Measurements from ENCODE around the gene PPP2R3C.
A peak's percentile ranks its signal among the peaks of the same experiment; 100 is the strongest.
"Not testable (repeated sequence)": the region's sequence is repeated elsewhere in the genome, so short reads cannot be mapped to it uniquely, and the experiment has no call there.

Gene PPP2R3C

GRCh38 chr14:35051796-35052195 lies 70.0 kb downstream of the PPP2R3C start:
- no peak for DNase-seq (ENCODE audit: low read depth)

DNA sequence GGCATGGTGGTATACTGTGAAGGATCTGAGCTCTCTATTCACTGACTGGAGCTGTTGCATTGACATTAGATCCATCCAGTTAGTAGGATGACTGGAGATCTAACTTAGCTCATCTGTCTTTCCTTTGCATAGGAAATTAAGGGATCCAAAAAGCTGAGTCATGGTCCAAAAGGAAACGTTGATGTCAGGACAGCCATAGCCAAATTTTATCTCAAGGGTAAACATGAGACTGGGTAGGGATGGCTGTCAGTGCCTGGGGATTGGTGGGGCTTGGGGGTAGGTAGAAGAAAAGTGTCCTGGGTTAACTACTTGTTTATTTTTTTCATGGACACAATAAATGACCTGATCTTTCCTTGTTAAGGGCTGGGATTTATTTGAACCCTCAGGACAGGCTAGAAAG lies 71.1 kb downstream of the PPP2R3C start:
- DNase-seq (ENCODE audit: low read depth) = peak; percentile 50

GRCh38 chr14:35047976-35048513 lies 73.7 kb downstream of the PPP2R3C start:
- no peak for DNase-seq (ENCODE audit: low read depth)

GRCh38 chr14:35046751-35047536 lies 74.8 kb downstream of the PPP2R3C start:
- no peak for DNase-seq (ENCODE audit: low read depth)

DNA sequence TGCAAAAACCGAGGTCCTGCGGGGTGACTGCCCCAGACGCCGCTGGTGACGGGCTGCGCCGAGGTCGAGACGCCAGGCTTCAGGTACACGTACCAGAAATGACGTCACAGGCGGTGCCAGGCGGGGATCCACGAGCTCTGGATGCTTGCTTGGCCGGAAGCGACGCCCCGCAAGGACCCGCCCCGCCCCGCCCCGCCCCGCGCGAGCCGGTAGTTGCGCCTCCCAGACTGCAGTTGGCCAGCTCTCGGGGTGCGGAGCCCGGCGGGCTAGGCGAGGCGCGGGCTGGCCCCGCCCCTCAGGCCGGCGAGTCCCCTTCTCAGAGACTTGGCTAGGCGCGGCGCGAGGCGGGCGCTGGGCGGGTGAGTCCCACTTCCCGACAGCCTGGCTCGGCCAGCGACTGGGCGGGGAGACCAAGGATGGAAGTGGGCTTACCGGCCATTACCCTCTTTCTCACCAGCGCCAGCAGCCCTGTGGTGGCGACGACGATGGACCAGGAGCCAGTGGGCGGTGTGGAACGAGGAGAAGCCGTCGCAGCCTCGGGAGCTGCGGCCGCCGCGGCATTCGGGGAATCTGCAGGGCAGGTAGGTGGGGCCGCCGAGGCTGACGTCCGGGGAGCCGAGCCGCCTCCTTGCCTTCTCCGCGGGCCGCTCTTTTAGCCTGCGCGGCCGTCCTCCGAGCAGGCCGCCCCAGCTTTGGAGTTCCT lies 75.6 kb downstream of the PPP2R3C start, which contains the start of gene FAM177A1:
Gene FAM177A1, plus strand, starts transcription at position 225 of the 703 bp plus-strand sequence. Its CDS starts 192 bp downstream, at position 417.
- peak; percentile 73 for DNase-seq (ENCODE audit: low read depth)

GRCh38 chr14:35045798-35046047 lies 76.1 kb downstream of the PPP2R3C start:
- no peak for DNase-seq (ENCODE audit: low read depth)

DNA sequence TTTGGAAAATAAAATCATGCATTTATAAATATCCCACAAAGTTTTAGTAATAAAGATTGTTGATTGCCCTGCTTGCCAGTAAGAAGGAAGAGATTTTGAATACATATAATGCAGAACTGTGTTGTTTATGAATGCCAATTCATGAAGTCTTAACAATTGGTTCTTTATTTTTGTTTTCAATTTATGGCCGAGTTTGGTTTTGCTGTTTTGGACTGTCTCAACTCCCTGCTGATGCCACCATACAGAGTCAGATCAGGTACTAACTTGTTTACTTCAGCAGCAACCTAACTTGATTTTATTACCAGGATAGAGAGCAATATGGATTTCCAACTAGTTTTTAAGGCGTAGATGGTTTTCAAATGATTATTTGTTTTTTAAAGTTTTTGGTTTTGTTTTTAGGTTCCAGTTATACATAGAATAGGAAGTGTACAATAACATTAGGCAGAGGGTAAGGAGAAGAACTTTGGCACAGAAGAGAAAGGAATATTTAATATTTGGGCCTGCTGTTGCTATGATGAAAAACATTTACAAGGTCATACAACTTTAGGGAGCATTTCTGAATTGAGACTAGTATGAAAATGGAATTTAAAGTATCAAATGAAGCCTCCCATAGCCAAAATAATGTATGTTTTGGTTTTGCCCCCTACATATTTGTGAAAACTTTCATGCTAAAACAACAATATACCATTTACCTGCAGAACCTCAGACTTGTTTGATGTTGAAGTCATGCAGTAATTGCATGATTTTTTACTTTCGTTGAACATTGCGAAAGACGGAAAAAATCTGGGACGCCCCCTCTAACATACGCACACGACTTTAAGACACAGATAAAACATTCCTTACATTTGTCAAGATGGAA lies 76.6 kb downstream of the PPP2R3C start:
- DNase-seq (ENCODE audit: low read depth) = no peak

DNA sequence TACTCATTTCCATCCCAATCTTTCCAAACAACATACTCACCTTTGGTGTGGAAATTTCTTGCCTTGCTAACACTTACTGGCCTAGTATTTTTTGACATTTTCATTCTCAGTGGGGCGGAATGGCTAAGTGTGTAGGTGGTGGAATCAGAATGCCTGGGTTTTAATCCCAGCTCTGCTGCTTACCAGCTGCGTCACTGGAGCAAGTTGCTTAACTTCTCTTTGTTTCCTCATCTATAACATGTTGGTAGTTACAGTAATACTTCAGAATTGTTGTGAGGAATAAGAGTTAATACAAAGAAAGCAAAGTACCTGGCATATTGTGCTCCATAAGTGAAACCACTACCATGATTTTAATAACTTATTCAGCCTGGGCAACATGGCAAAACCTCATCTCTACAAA lies 78.7 kb downstream of the PPP2R3C start:
- no peak for DNase-seq (ENCODE audit: low read depth)

GRCh38 chr14:35042632-35043031 lies 79.2 kb downstream of the PPP2R3C start:
- DNase-seq (ENCODE audit: low read depth) = no peak

DNA sequence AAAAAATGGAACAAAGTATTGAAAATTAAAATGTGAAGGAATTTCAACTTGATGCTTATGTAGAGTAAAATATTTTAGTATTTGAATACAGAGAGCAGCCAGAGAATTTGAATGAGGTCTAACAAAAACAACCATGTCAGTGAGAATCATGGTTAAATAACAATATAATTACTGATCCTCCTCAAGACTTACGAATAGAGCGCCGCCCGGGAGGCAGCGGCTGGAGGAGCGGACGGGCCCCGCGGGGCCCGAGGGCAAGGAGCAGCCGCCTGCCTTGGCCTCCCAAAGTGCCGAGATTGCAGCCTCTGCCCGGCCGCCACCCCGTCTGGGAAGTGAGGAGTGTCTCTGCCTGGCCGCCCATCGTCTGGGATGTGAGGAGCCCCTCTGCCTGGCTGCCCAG lies 83.5 kb downstream of the PPP2R3C start:
- not testable (repeated sequence) for DNase-seq (ENCODE audit: low read depth)

Data from GM04503 (cell line).